Neural cell (in vitro differentiated cells): ENCODE results near the gene SSBP3.
"Not testable (repeated sequence)": the region's sequence is repeated elsewhere in the genome, so short reads cannot be mapped to it uniquely, and the experiment has no call there.

Experiments
- CTCF ChIP-seq: fragments of 450-650 bp; IDR thresholded peaks from 2 replicates; pipeline ENCODE4 v1.5.1; 2014; ENCODE audit warnings: antibody characterized with exemption, mild to moderate bottlenecking, moderate library complexity; ENCODE audit not compliant: poor library complexity, severe bottlenecking
- EP300 ChIP-seq: fragments of 450-650 bp; conservative IDR thresholded peaks from 2 replicates; pipeline ENCODE4 v1.6.1; 2014; ENCODE audit warnings: antibody characterized with exemption, mild to moderate bottlenecking, moderate library complexity; ENCODE audit not compliant: poor library complexity, severe bottlenecking
- EZH2 ChIP-seq: fragments of 200-600, 300-800 bp; shearing (Covaris generic), sonication (generic); IDR thresholded peaks from 2 replicates; pipeline ENCODE4 v1.6.1; 2014; ENCODE audit warnings: antibody characterized with exemption, low read length, borderline replicate concordance, mild to moderate bottlenecking; ENCODE audit not compliant: insufficient read depth, poor library complexity, severe bottlenecking
- MXI1 ChIP-seq: fragments of 450-650 bp; conservative IDR thresholded peaks from 2 replicates; pipeline ENCODE4 v1.6.1; 2014; ENCODE audit warnings: antibody characterized with exemption, mild to moderate bottlenecking; ENCODE audit not compliant: poor library complexity, severe bottlenecking
- POLR2AphosphoS5 ChIP-seq: IDR thresholded peaks from 2 replicates; pipeline ENCODE4 v1.6.1; 2012
- RAD21 ChIP-seq: fragments of 450-650 bp; conservative IDR thresholded peaks from 2 replicates; pipeline ENCODE4 v1.6.1; 2014; ENCODE audit warnings: antibody characterized with exemption, mild to moderate bottlenecking, moderate library complexity
- SMC3 ChIP-seq: fragments of 450-650 bp; conservative IDR thresholded peaks from 2 replicates; pipeline ENCODE4 v1.6.1; 2014; ENCODE audit warnings: antibody characterized with exemption, mild to moderate bottlenecking, moderate library complexity; ENCODE audit not compliant: poor library complexity
- TAF1 ChIP-seq: IDR thresholded peaks from 2 replicates; pipeline ENCODE4 v1.6.1; 2012; ENCODE audit warnings: low read depth
- TF ChIP-seq, protein P1 (sequence below): IDR thresholded peaks from 2 replicates; pipeline ENCODE4 v1.6.1; 2012; ENCODE audit warnings: borderline replicate concordance

DNA sequence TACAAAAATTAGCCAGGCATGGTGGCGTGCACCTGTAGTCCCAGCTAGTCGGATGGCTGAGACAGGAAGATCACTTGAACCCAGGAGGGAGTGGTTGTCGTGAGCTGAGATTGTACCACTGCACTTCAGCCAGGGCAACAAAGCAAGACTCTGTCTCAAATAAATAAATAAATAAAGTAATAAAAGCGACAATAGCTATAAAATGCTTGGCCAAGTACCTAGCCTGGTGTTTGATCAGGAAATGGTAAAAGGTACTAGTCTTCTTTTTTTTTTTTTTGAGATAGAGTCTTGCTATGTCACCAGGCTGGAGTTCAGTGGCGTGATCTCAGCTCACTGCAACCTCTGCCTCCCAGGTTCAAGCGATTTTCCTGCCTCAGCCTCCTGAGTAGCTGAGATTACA is 12.4 kb upstream of the SSBP3 start:
- not testable (repeated sequence) for TF ChIP-seq EP300, CTCF, SMC3, POLR2AphosphoS5, MXI1, TAF1, EZH2, RAD21
- TF ChIP-seq, protein P1, sequence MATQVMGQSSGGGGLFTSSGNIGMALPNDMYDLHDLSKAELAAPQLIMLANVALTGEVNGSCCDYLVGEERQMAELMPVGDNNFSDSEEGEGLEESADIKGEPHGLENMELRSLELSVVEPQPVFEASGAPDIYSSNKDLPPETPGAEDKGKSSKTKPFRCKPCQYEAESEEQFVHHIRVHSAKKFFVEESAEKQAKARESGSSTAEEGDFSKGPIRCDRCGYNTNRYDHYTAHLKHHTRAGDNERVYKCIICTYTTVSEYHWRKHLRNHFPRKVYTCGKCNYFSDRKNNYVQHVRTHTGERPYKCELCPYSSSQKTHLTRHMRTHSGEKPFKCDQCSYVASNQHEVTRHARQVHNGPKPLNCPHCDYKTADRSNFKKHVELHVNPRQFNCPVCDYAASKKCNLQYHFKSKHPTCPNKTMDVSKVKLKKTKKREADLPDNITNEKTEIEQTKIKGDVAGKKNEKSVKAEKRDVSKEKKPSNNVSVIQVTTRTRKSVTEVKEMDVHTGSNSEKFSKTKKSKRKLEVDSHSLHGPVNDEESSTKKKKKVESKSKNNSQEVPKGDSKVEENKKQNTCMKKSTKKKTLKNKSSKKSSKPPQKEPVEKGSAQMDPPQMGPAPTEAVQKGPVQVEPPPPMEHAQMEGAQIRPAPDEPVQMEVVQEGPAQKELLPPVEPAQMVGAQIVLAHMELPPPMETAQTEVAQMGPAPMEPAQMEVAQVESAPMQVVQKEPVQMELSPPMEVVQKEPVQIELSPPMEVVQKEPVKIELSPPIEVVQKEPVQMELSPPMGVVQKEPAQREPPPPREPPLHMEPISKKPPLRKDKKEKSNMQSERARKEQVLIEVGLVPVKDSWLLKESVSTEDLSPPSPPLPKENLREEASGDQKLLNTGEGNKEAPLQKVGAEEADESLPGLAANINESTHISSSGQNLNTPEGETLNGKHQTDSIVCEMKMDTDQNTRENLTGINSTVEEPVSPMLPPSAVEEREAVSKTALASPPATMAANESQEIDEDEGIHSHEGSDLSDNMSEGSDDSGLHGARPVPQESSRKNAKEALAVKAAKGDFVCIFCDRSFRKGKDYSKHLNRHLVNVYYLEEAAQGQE: not testable (repeated sequence)
